A673 (cell line): ENCODE data around the gene MAP2K6.

Experiments used
- CTCF ChIP-seq: fragments of 300-800, 200-600 bp; sonication (generic); conservative IDR thresholded peaks from 2 replicates; pipeline ENCODE4 v1.5.1; 2017; ENCODE audit warnings: low read depth, mild to moderate bottlenecking, antibody characterized with exemption, low read length, moderate library complexity, mixed read lengths
- EZH2 ChIP-seq: fragments of 200-600 bp; sonication (generic); IDR thresholded peaks from 2 replicates; pipeline ENCODE4 v1.6.1; 2017; ENCODE audit warnings: borderline replicate concordance, low read depth, mild to moderate bottlenecking, mixed read lengths, antibody characterized with exemption, low read length; ENCODE audit not compliant: poor library complexity, severe bottlenecking

GRCh38 chr17:69518951-69519350, 104.5 kb downstream of the MAP2K6 start:
- TF ChIP-seq EZH2 = no peak
- no peak for TF ChIP-seq CTCF
